Ovary (tissue), 9 donors: ENCODE data around the gene B3GALNT2. TPM values are rescaled to one million over a fixed set of nuclear protein-coding genes. Genes with fewer than 3 reads are reported as not detected.

Source experiments
- DNase-seq, 5 donors: peaks; one replicate each; pipeline ENCODE4 v3.0.0-alpha.2; 2019 to 2020
- H3K27ac ChIP-seq, 2 donors: fragments of 200-600 bp; one replicate each; pipeline versions ENCODE4 v1.5.1 to v1.8.0; 2019 to 2022
- H3K27me3 ChIP-seq: fragments of 200-600 bp; one replicate; pipeline ENCODE4 v1.8.0; 2022
- H3K36me3 ChIP-seq: fragments of 200-600 bp; sonication (generic); one replicate; pipeline ENCODE4 v1.5.1; 2019
- H3K4me1 ChIP-seq: one replicate; pipeline ENCODE4 v1.8.1; 2013; ENCODE audit warnings: mild to moderate bottlenecking, moderate library complexity; ENCODE audit not compliant: insufficient read depth
- H3K4me3 ChIP-seq: fragments of 200-600 bp; sonication (generic); one replicate; pipeline ENCODE4 v1.5.1; 2017
- H3K9me3 ChIP-seq, 2 donors: fragments of 200-600 bp in 1 of 2; sonication (generic) in 1 of 2; one replicate each; pipeline versions ENCODE4 v1.5.1 to v1.8.1; 2013 to 2019; ENCODE audit warnings: mild to moderate bottlenecking in 1 of 2, moderate library complexity in 1 of 2
- EP300 ChIP-seq: sonication (generic); formaldehyde crosslinking; IDR thresholded peaks from one replicate; pipeline ENCODE4 v1.6.1; 2017; ENCODE audit warnings: antibody characterized with exemption
- POLR2A ChIP-seq: fragments of 450-650 bp; IDR thresholded peaks from one replicate; pipeline ENCODE4 v1.6.1; 2017; ENCODE audit warnings: antibody characterized with exemption, mild to moderate bottlenecking, moderate library complexity
- WGBS, 3 donors: extraction: QIAGEN DNeasy Blood & Tissue Kit in 1 of 3; methylation state at CpG; one replicate each; pipeline versions ENCODE4 v1.1.5 to v1.1.7; 2013 to 2017; 5-methylcytosine and 5-hydroxymethylcytosine counted together
- intact Hi-C, 4 donors: fragments of 100-400 bp; cut with DNase I; formaldehyde crosslinking; loops; one replicate each; pipeline versions ENCODE4 v1.11.0 to v1.15.1; 2022 to 2023
- polyA plus RNA-seq, 2 donors: library from polyadenylated mRNA; stranded (reverse); fragments of 200-250 nt in 1 of 2; fragments of 350-450 nt in 1 of 2; fragmentation: Illumina TruSeq in 1 of 2; extraction: RNeasy Lipid Tissue Mini Kit (QIAGEN cat#74804) in 1 of 2; gene quantifications; one replicate each; pipeline ENCODE4 v1.2.3, GENCODE V29; 2013 to 2014
- small RNA-seq: library from RNA; depleted of rRNA; stranded (forward); fragments of <200 nt; gene quantifications from one replicate; pipeline ENCODE3, GENCODE V24; 2016
- total RNA-seq, 7 donors: library from RNA; depleted of rRNA in 2 of 7; stranded (reverse); fragments of >200 nt in 2 of 7; fragmentation: NEBNext Ultra II Directional in 3 of 7; extraction: Animal tissue kit (Norgen Biotek cat#: 25700) in 3 of 7; gene quantifications; one replicate each; pipeline versions ENCODE4 v1.1.0 to v1.2.4, GENCODE V29; 2016 to 2023
- TF ChIP-seq, protein P1 (sequence below), 3 donors: fragments of 450-650 bp in 2 of 3; fragments of 200-600 bp in 1 of 3; IDR thresholded peaks; one replicate each; pipeline versions ENCODE4 v1.5.1 to v1.8.0; 2016 to 2022; ENCODE audit warnings: antibody characterized with exemption in 3 of 3, mild to moderate bottlenecking in 1 of 3
- donor health status: DM: no; HTN: no; CAD: no; lungs with moderate emphysema.
- donor health status: DM: no; HTN: no; CAD: no.
- donor health status: Bipolar disorder and iron deficiency.
- donor health status: DM: yes; HTN: yes; CAD: no.
- donor health status: DM: no; HTN: no; CAD: no.
- donor health status: DM: yes; HTN: yes; CAD: no.

Gene B3GALNT2
- total and polyA plus RNA-seq, 9 donors, result 6.2 to 21.5 (median 18.0) TPM

GRCh38 chr1:235403593-235403992 lies 100.7 kb downstream of the B3GALNT2 start:
- intact Hi-C loops, result no loop called here
- Histone ChIP-seq H3K27me3 (no peaks in the 10 kb centered on the region), H3K27ac (no peak overlapping the region), H3K36me3 (no peaks in the 10 kb centered on the region), H3K4me1 (peaks cover 1% of the 10 kb centered on the region), H3K4me3 (no peak overlapping the region), H3K9me3 (no peaks in the 10 kb centered on the region)
- 96 to 100% (median 100%) methylated on average over 1 of the region's 1 CpG for WGBS, 3 donors
- TF ChIP-seq EP300 (no peak), POLR2A (no peak)
- TF ChIP-seq, protein P1, sequence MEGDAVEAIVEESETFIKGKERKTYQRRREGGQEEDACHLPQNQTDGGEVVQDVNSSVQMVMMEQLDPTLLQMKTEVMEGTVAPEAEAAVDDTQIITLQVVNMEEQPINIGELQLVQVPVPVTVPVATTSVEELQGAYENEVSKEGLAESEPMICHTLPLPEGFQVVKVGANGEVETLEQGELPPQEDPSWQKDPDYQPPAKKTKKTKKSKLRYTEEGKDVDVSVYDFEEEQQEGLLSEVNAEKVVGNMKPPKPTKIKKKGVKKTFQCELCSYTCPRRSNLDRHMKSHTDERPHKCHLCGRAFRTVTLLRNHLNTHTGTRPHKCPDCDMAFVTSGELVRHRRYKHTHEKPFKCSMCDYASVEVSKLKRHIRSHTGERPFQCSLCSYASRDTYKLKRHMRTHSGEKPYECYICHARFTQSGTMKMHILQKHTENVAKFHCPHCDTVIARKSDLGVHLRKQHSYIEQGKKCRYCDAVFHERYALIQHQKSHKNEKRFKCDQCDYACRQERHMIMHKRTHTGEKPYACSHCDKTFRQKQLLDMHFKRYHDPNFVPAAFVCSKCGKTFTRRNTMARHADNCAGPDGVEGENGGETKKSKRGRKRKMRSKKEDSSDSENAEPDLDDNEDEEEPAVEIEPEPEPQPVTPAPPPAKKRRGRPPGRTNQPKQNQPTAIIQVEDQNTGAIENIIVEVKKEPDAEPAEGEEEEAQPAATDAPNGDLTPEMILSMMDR (IDR thresholded peaks at IDR 0.05), result no peak
- no peak for DNase-seq

DNA sequence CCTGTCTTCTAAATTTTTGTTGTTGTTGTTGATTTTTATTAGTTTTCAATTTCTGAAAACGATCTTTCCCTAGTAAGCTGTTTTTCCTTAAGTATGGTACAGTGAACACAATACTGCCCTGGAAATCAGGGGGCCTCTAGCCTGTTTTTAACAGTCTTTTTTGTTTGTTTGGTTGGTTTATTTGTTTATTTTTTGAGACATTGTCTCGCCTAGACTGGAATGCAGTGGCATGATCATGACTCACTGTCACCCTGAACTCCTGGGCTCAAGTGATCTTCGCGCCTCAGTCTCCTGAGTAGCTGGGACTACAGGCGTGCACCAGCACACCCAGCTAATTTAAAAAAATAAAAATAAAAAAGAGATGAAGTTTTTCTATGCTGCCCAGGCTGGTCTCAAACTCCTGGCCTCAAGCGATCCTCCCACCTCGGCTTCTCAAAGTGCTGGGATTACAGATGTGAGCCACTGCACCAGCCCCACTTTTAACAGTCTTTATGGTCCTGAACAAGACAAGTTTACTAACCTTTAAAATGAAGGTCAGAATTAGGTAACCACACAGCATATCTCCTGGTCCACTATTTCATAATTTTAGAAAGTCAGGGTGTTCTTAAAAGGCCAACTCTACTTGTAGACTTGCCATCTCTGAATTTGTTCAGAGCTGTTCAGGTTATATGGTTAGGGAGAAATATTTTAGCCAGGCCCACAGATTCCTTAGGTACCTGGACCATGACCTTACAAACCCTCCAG lies 101.6 kb downstream of the B3GALNT2 start:
- H3K27me3 ChIP-seq, result no peaks in the 10 kb centered on the region
- intact Hi-C loops, result no loop called here
- DNase-seq, result no peak
- H3K4me1 ChIP-seq, result no peaks in the 10 kb centered on the region
- no peak overlapping the region for H3K27ac ChIP-seq
- H3K4me3 ChIP-seq, result no peak overlapping the region
- TF ChIP-seq, protein P1 (IDR thresholded peaks at IDR 0.05), result no peak
- TF ChIP-seq EP300 (no peak), POLR2A (no peak)
- 93 to 95% (median 93%) methylated on average over 7 of the region's 7 CpGs for WGBS, 3 donors
- H3K9me3 ChIP-seq, result no peaks in the 10 kb centered on the region
- no peaks in the 10 kb centered on the region for H3K36me3 ChIP-seq

- no peaks in the 10 kb centered on the region for H3K9me3 ChIP-seq
- TF ChIP-seq, protein P1 (IDR thresholded peaks at IDR 0.05), result no peak
- TF ChIP-seq POLR2A, result no peak
- no peak for TF ChIP-seq EP300
- no peaks in the 10 kb centered on the region for H3K36me3 ChIP-seq
- no peaks in the 10 kb centered on the region for H3K4me1 ChIP-seq
- H3K4me3 ChIP-seq, result no peak overlapping the region
- H3K27me3 ChIP-seq, result no peaks in the 10 kb centered on the region
- no peak for DNase-seq
- WGBS, 3 donors, result 73 to 80% (median 75%) methylated on average over 4 of the region's 4 CpGs
- no peak overlapping the region for H3K27ac ChIP-seq
- intact Hi-C loops, result no loop called here
Observed at GRCh38 chr1:235401251-235401650, 103.0 kb downstream of the B3GALNT2 start.

Small RNA genes lying within 50 kb of the gene (small RNA-seq; reads per million reads assigned to genes)
- gene MTCO3P46 (not detected), gene MTND4LP21 (not detected), gene RPS21P1 (not detected)

Other genes with a start within 250 kb of the B3GALNT2 start
- 10 to 100 TPM; 35.4 to 52.0 (median 44.6) TPM for gene ARID4B, start 176.3 kb downstream of the B3GALNT2 start, total RNA-seq
- gene ARID4B, start 176.3 kb downstream of the B3GALNT2 start, polyA plus RNA-seq, result 10 to 100 TPM; 19.6 to 22.5 TPM
- 10 to 100 TPM; 15.3 to 42.4 (median 31.7) TPM for gene GGPS1, start 175.9 kb downstream of the B3GALNT2 start, total RNA-seq
- 10 to 100 TPM; 21.1 to 31.8 TPM for gene GGPS1, start 175.9 kb downstream of the B3GALNT2 start, polyA plus RNA-seq
- gene TBCE, start 137.0 kb downstream of the B3GALNT2 start, total RNA-seq, result 10 to 100 TPM; 11.8 to 25.5 (median 22.8) TPM
- 10 to 100 TPM; 13.7 to 22.9 TPM for gene TBCE, start 137.0 kb downstream of the B3GALNT2 start, polyA plus RNA-seq
- 10 to 100 TPM; 14.2 to 43.9 (median 32.1) TPM for gene GNG4, start 145.3 kb upstream of the B3GALNT2 start, total RNA-seq
- 10 to 100 TPM; 19.4 to 62.4 TPM for gene GNG4, start 145.3 kb upstream of the B3GALNT2 start, polyA plus RNA-seq